GM12878 (cell line): ENCODE data around the gene DUS3L. TPM values are rescaled to one million over a fixed set of nuclear protein-coding genes. Genes with fewer than 3 reads are reported as not detected.
A peak's percentile ranks its signal among the peaks of the same experiment; 100 is the strongest.

Source experiments
- ATAC-seq: fragments of 200-7000 bp; cut with Tn5 transposase; 3 replicates; pipeline ENCODE4 v1.9.1; 2020; ENCODE audit warnings: mild to moderate bottlenecking, moderate library complexity
- BruUV-seq: library from RNA; stranded (reverse); fragments of 400-500 nt; replicated peaks from 2 replicates; lab custom pipeline; 2021; lab: Mats Ljungman, UMichigan
- CTCF ChIA-PET: fragments of 300-600 bp; sonication (Branson Sonifier 250); formaldehyde crosslinking; extraction: SDS; loops from one replicate; lab custom pipeline; 2021; ENCODE audit warnings: inconsistent platforms; lab: Yijun Ruan, JAX
- POLR2A ChIA-PET: fragments of 350-600 bp; formaldehyde crosslinking; extraction: SDS; loops from one replicate; lab custom pipeline; 2021; ENCODE audit warnings: inconsistent platforms; lab: Charles Lee
- RAD21 ChIA-PET: fragments of 300-600 bp; sonication (Branson Sonifier 250); formaldehyde crosslinking; loops from one replicate; lab custom pipeline; 2023; ENCODE audit warnings: antibody characterized with exemption; ENCODE audit not compliant: unreplicated experiment; lab: Charles Lee
- SMC1A ChIA-PET: fragments of 300-600 bp; sonication (Branson Sonifier 250); formaldehyde crosslinking; loops from one replicate; lab custom pipeline; 2023; ENCODE audit not compliant: unreplicated experiment, uncharacterized antibody; lab: Charles Lee
- DNase-seq: peaks from one replicate; pipeline ENCODE4 v3.0.0-alpha.2; 2011; ENCODE audit warnings: low read depth, low spot score
- FAIRE-seq: peaks from 3 replicates; lab custom pipeline; 2011; peaks lifted over from hg19 to GRCh38; lab: Jason Lieb, UNC
- H2AFZ ChIP-seq: 2 replicates; pipeline ENCODE4 v1.6.0; 2011; ENCODE audit warnings: low read depth, low read length, control low read depth; ENCODE audit not compliant: control insufficient read depth
- H3K27ac ChIP-seq: 2 replicates; pipeline ENCODE4 v1.5.1; 2011; ENCODE audit warnings: control low read depth; ENCODE audit not compliant: control insufficient read depth, insufficient read depth
- H3K27me3 ChIP-seq, 2 experiments: replicated peaks in 1 of 2; 2 replicates each; pipeline versions ENCODE4 v1.6.0 to v1.6.1; 2011; ENCODE audit warnings: low read length in 1 of 2; ENCODE audit not compliant: control insufficient read depth in 2 of 2, insufficient read depth in 2 of 2
- H3K36me3 ChIP-seq, 2 experiments: 2 replicates each; pipeline ENCODE4 v1.5.1; 2011; ENCODE audit warnings: low read length in 1 of 2; ENCODE audit not compliant: control insufficient read depth in 2 of 2, insufficient read depth in 2 of 2
- H3K4me1 ChIP-seq: 2 replicates; pipeline ENCODE4 v1.6.1; 2011; ENCODE audit warnings: mild to moderate bottlenecking, low read length, moderate library complexity, mixed read lengths; ENCODE audit not compliant: control insufficient read depth, insufficient read depth
- H3K4me2 ChIP-seq: 2 replicates; pipeline ENCODE4 v1.6.0; 2011; ENCODE audit warnings: control low read depth; ENCODE audit not compliant: control insufficient read depth, insufficient read depth
- H3K4me3 ChIP-seq: fragments of 200-600 bp; sonication (generic); 2 replicates; pipeline ENCODE4 v1.5.1; 2016
- H3K79me2 ChIP-seq: 2 replicates; pipeline ENCODE4 v1.6.0; 2011; ENCODE audit warnings: low read length; ENCODE audit not compliant: control insufficient read depth, insufficient read depth
- H3K9ac ChIP-seq: 2 replicates; pipeline ENCODE4 v1.8.0; 2011; ENCODE audit warnings: low read length, control low read depth, mixed read lengths; ENCODE audit not compliant: control insufficient read depth, insufficient read depth
- H3K9me3 ChIP-seq: replicated peaks from 3 replicates; pipeline ENCODE4 v1.5.1; 2011; ENCODE audit warnings: mild to moderate bottlenecking, low read length; ENCODE audit not compliant: control insufficient read depth, insufficient read depth
- H4K20me1 ChIP-seq: 2 replicates; pipeline ENCODE4 v1.6.0; 2011; ENCODE audit not compliant: control insufficient read depth, insufficient read depth
- ATF2 ChIP-seq: IDR thresholded peaks from 2 replicates; pipeline ENCODE4 v1.6.1; 2012; ENCODE audit warnings: low read length, inconsistent platforms
- E2F4 ChIP-seq: IDR thresholded peaks from 2 replicates; pipeline ENCODE4 v1.6.1; 2012; ENCODE audit warnings: low read depth, low read length, improper control_type of control experiment
- MEF2B ChIP-seq: fragments of 450-650 bp; IDR thresholded peaks from 2 replicates; pipeline ENCODE4 v1.6.1; 2018; ENCODE audit warnings: mild to moderate bottlenecking, moderate library complexity; ENCODE audit not compliant: partially characterized antibody, poor library complexity, severe bottlenecking
- NRF1 ChIP-seq: conservative IDR thresholded peaks from 2 replicates; pipeline ENCODE4 v1.6.1; 2011; ENCODE audit warnings: mild to moderate bottlenecking, low read depth, low read length, improper control_type of control experiment
- POLR2AphosphoS2 ChIP-seq: IDR thresholded peaks from 2 replicates; pipeline ENCODE4 v1.6.1; 2011; ENCODE audit warnings: low read depth, mild to moderate bottlenecking, low read length, improper control_type of control experiment, moderate library complexity
- RAD21 ChIP-seq: IDR thresholded peaks from 2 replicates; pipeline ENCODE4 v1.6.1; 2011; ENCODE audit warnings: mild to moderate bottlenecking, low read depth, low read length, moderate library complexity; ENCODE audit not compliant: insufficient read depth
- RBBP5 ChIP-seq: fragments of 200-600 bp; sonication (generic); conservative IDR thresholded peaks from 2 replicates; pipeline ENCODE4 v1.6.1; 2016
- RUNX3 ChIP-seq: IDR thresholded peaks from 2 replicates; pipeline ENCODE4 v1.6.1; 2012; ENCODE audit warnings: low read length, inconsistent platforms
- ZNF207 ChIP-seq: fragments of 450-650 bp; IDR thresholded peaks from 2 replicates; pipeline ENCODE4 v1.6.1; 2014; ENCODE audit warnings: antibody characterized with exemption, mild to moderate bottlenecking, borderline replicate concordance
- ZNF217 ChIP-seq: fragments of 450-650 bp; IDR thresholded peaks from 2 replicates; pipeline ENCODE4 v1.6.1; 2017; ENCODE audit warnings: antibody characterized with exemption, mild to moderate bottlenecking
- ZNF687 ChIP-seq: fragments of 450-650 bp; IDR thresholded peaks from 2 replicates; pipeline ENCODE4 v1.6.1; 2017; ENCODE audit warnings: mild to moderate bottlenecking, moderate library complexity
- ZSCAN29 ChIP-seq: fragments of 450-650 bp; IDR thresholded peaks from 2 replicates; pipeline ENCODE4 v1.6.1; 2017; ENCODE audit warnings: mild to moderate bottlenecking, moderate library complexity
- WGBS: methylation state at CpG from one replicate; pipeline ENCODE4 v1.1.6; 2016; ENCODE audit warnings: low lambda C conversion rate; ENCODE audit not compliant: insufficient replicate concordance, insufficient coverage; ENCODE audit errors: missing lambda C conversion rate; 5-methylcytosine and 5-hydroxymethylcytosine counted together
- in situ Hi-C: fragments of 300-500 bp; cut with MboI; formaldehyde crosslinking; loops from 9 replicates; pipeline ENCODE4 v1.14.3; 2018; ENCODE audit warnings: mixed read lengths
- intact Hi-C: fragments of 100-400 bp; cut with micrococcal nuclease; formaldehyde crosslinking; loops from one replicate; pipeline ENCODE4 v1.14.2; 2022; ENCODE audit not compliant: unreplicated experiment
- polyA plus RNA-seq, 11 experiments: library from polyadenylated mRNA; depleted of rRNA in 4 of 11; unstranded in 6 of 11; stranded (reverse) in 5 of 11; fragments of >200 nt; fragmentation: Nextera tagmentation in 4 of 11; fragmentation: Illumina TruSeq in 1 of 11; extraction: Ambion mirVana in 4 of 11; extraction: Trizol in 1 of 11; gene quantifications; 1 replicate in 1 of 11; 2 replicates in 10 of 11; pipeline versions ENCODE4 v1.2.1 to v1.2.3, GENCODE V29; 2011 to 2016; ENCODE audit warnings: inconsistent platforms in 2 of 11, missing spikeins in 2 of 11, low read depth in 1 of 11
- total RNA-seq, 4 experiments: library from RNA; depleted of rRNA in 3 of 4; stranded (reverse); fragments of >200 nt in 3 of 4; fragmentation: Illumina TruSeq in 1 of 4; extraction: Trizol in 1 of 4; gene quantifications; 2 replicates each; pipeline versions ENCODE4 v1.2.1 to v1.2.3, GENCODE V29; 2013 to 2021

The DUS3L gene
- total and polyA plus RNA-seq, 10 of the 15 experiments (the other 5 are each of a cell fraction or from before 2014, with no cell fraction given), result 0.64 to 47.6 (median 31.1) TPM

GRCh38 chr19:5792224-5792623, 1.3 kb upstream of the DUS3L start (continued):
- no peak for TF ChIP-seq ATF2
- TF ChIP-seq ZSCAN29, result no peak
- TF ChIP-seq RAD21, result no peak
- no peak for TF ChIP-seq NRF1

GRCh38 chr19:5789886-5790558, 941 bp downstream of the DUS3L start:
- Histone ChIP-seq H3K27ac (peak overlapping the region; percentile 92), H3K36me3 (peaks cover 4 to 27% of the 10 kb centered on the region in 2 experiments; a peak in 3 of 4 replicates), H3K4me1 (peaks cover 3% of the 10 kb centered on the region; the same call in 1 of the 2 replicates), H2AFZ (peak overlapping the region; percentile 78), H3K9me3 (no peaks in the 10 kb centered on the region), H3K79me2 (peaks cover 5% of the 10 kb centered on the region), H3K4me3 (peak overlapping the region; percentile 71), H4K20me1 (no peaks in the 10 kb centered on the region), H3K27me3 (no peaks in the 10 kb centered on the region), H3K9ac (peak overlapping the region; percentile 75), H3K4me2 (peak overlapping the region; percentile 97)
- ATAC-seq, result no peak
- in situ Hi-C loops (no loop called here), intact Hi-C loops (loop anchor here (1.0 to 2.0 kb wide), 3 partner anchors 70 to 115 kb away; partner anchors contain the start of genes CATSPERD, LONP1, RPL36 and VMAC)
- TF ChIP-seq MEF2B (no peak), ZNF687 (no peak), ZNF207 (no peak), RBBP5 (no peak), E2F4 (no peak), POLR2AphosphoS2 (no peak), RUNX3 (no peak), ZNF217 (0 out of 2 replicates have a peak, but pooled peaks have one; percentile 65)
- no peak for FAIRE-seq
- CTCF ChIA-PET, result interaction anchor here (1.1 to 3.6 kb wide), 2 partner anchors 14 to 100 kb away, joined by 4 to 25 read pairs; partner anchors contain the start of genes NRTN and RPL36
- 66% methylated on average over 26 of the region's 26 CpGs for WGBS
- DNase-seq, result no peak
- SMC1A ChIA-PET, result interaction anchor here (1.0 kb wide), 1 partner anchor 14 kb away, joined by 3 read pairs; no protein-coding TSS in a partner anchor
- no TSS peak for BruUV-seq
- RAD21 ChIA-PET, result interaction anchor here (0.7 to 1.5 kb wide), 2 partner anchors 14 to 199 kb away, joined by 3 to 4 read pairs; partner anchors contain the start of gene NRTN
- POLR2A ChIA-PET, result interaction anchor here (0.6 to 1.1 kb wide), 3 partner anchors 14 to 114 kb away, joined by 3 to 7 read pairs (median 3); no protein-coding TSS in a partner anchor
